K562 (cell line): ENCODE results near the gene FYB1. TPM values are rescaled to one million over a fixed set of nuclear protein-coding genes. Genes with fewer than 3 reads are reported as not detected.

Experiments used
- BRD9 ChIP-seq: fragments of 450-650 bp; IDR thresholded peaks from 2 replicates; pipeline ENCODE4 v1.6.1; 2018; ENCODE audit warnings: low read depth; ENCODE audit not compliant: partially characterized antibody
- CHAMP1 ChIP-seq: fragments of 450-650 bp; IDR thresholded peaks from 2 replicates; pipeline ENCODE4 v1.6.1; 2016; ENCODE audit warnings: mild to moderate bottlenecking
- HDGF ChIP-seq: fragments of 450-650 bp; IDR thresholded peaks from 2 replicates; pipeline ENCODE4 v1.6.1; 2016
- IRF9 ChIP-seq: fragments of 450-650 bp; IDR thresholded peaks from 2 replicates; pipeline ENCODE4 v1.6.1; 2016; ENCODE audit warnings: missing biosample characterization, missing genetic modification characterization
- MIER1 ChIP-seq: fragments of 450-650 bp; IDR thresholded peaks from 2 replicates; pipeline ENCODE4 v1.6.1; 2016; ENCODE audit warnings: antibody characterized with exemption, mild to moderate bottlenecking, low read depth
- NR1H2 ChIP-seq: sonication (generic); formaldehyde crosslinking; IDR thresholded peaks from 2 replicates; pipeline ENCODE4 v1.4.0; 2020; ENCODE audit warnings: mild to moderate bottlenecking, missing genetic modification reagents
- SIN3B ChIP-seq: fragments of 450-650 bp; IDR thresholded peaks from 2 replicates; pipeline ENCODE4 v1.6.1; 2017; ENCODE audit warnings: low read depth, mild to moderate bottlenecking, moderate library complexity
- SMARCA4 ChIP-seq: fragments of 450-650 bp; IDR thresholded peaks from 2 replicates; pipeline ENCODE4 v1.6.1; 2016
- SNIP1 ChIP-seq: fragments of 450-650 bp; IDR thresholded peaks from 2 replicates; pipeline ENCODE4 v1.7.1; 2017; ENCODE audit warnings: low read depth, mild to moderate bottlenecking
- YBX1 ChIP-seq: fragments of 450-650 bp; IDR thresholded peaks from 2 replicates; pipeline ENCODE4 v1.7.1; 2016; ENCODE audit warnings: mild to moderate bottlenecking
- ZNF316 ChIP-seq: fragments of 450-650 bp; IDR thresholded peaks from 2 replicates; pipeline ENCODE4 v1.6.1; 2016
- polyA plus RNA-seq, 8 experiments: library from polyadenylated mRNA; depleted of rRNA in 4 of 8; stranded (reverse) in 5 of 8; unstranded in 3 of 8; fragments of >200 nt; fragmentation: Nextera tagmentation in 2 of 8; fragmentation: Illumina TruSeq in 1 of 8; extraction: Ambion mirVana in 2 of 8; extraction: Trizol in 1 of 8; gene quantifications; 2 replicates each; pipeline versions ENCODE4 v1.2.1 to v1.2.3, GENCODE V29; 2011 to 2014; ENCODE audit warnings: inconsistent platforms in 1 of 8, missing spikeins in 1 of 8
- total RNA-seq, 7 experiments: library from RNA; depleted of rRNA in 6 of 7; stranded (reverse); fragments of >200 nt in 6 of 7; fragmentation: Illumina TruSeq in 2 of 7; extraction: Trizol in 2 of 7; gene quantifications; 2 replicates each; pipeline versions ENCODE4 v1.2.1 to v1.2.3, GENCODE V29; 2011 to 2021; ENCODE audit warnings: low replicate concordance in 1 of 7
- TF ChIP-seq, protein P1 (sequence below): sonication (generic); formaldehyde crosslinking; IDR thresholded peaks from 2 replicates; pipeline ENCODE4 v1.8.1; 2023; ENCODE audit warnings: mild to moderate bottlenecking, missing genetic modification reagents
- TF ChIP-seq, protein P2 (sequence below), 2 experiments: fragments of 450-650 bp; IDR thresholded peaks; 2 replicates each; pipeline ENCODE4 v1.6.1; 2016
- TF ChIP-seq, protein P3 (sequence below), 2 experiments: fragments of 450-650 bp; IDR thresholded peaks; 2 replicates each; pipeline ENCODE4 v1.6.1; 2018; ENCODE audit warnings: mild to moderate bottlenecking in 2 of 2, low read depth in 1 of 2; ENCODE audit not compliant: partially characterized antibody in 2 of 2
- TF ChIP-seq, protein P4 (sequence below): fragments of 250-450 bp; sonication (Bioruptor Pico); IDR thresholded peaks from 2 replicates; pipeline ENCODE4 v1.4.0; 2020; ENCODE audit warnings: borderline replicate concordance

FYB1 gene
- total and polyA plus RNA-seq, 9 of the 15 experiments (the other 6 are each of a cell fraction or from before 2014, with no cell fraction given) = 4.7 to 31.5 (median 9.7) TPM

- TF ChIP-seq, protein P1, sequence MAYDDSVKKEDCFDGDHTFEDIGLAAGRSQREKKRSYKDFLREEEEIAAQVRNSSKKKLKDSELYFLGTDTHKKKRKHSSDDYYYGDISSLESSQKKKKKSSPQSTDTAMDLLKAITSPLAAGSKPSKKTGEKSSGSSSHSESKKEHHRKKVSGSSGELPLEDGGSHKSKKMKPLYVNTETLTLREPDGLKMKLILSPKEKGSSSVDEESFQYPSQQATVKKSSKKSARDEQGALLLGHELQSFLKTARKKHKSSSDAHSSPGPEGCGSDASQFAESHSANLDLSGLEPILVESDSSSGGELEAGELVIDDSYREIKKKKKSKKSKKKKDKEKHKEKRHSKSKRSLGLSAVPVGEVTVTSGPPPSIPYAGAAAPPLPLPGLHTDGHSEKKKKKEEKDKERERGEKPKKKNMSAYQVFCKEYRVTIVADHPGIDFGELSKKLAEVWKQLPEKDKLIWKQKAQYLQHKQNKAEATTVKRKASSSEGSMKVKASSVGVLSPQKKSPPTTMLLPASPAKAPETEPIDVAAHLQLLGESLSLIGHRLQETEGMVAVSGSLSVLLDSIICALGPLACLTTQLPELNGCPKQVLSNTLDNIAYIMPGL = no peak
- TF ChIP-seq SIN3B (no peak), SMARCA4 (peak; percentile 53; the same call in 1 of the 2 replicates), BRD9 (peak; percentile 58), YBX1 (no peak), SNIP1 (no peak), IRF9 (no peak), ZNF316 (no peak), MIER1 (no peak), NR1H2 (CRISPR knock-in tag) (no peak), CHAMP1 (no peak), HDGF (peak; percentile 77; the same call in 1 of the 2 replicates)
- TF ChIP-seq, protein P2, sequence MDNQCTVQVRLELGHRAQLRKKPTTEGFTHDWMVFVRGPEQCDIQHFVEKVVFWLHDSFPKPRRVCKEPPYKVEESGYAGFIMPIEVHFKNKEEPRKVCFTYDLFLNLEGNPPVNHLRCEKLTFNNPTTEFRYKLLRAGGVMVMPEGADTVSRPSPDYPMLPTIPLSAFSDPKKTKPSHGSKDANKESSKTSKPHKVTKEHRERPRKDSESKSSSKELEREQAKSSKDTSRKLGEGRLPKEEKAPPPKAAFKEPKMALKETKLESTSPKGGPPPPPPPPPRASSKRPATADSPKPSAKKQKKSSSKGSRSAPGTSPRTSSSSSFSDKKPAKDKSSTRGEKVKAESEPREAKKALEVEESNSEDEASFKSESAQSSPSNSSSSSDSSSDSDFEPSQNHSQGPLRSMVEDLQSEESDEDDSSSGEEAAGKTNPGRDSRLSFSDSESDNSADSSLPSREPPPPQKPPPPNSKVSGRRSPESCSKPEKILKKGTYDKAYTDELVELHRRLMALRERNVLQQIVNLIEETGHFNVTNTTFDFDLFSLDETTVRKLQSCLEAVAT (IDR thresholded peaks at IDR 0.05) = peak in 1 of 2 experiments; percentile 82; a peak in 2 of 4 replicates
- TF ChIP-seq, protein P3, sequence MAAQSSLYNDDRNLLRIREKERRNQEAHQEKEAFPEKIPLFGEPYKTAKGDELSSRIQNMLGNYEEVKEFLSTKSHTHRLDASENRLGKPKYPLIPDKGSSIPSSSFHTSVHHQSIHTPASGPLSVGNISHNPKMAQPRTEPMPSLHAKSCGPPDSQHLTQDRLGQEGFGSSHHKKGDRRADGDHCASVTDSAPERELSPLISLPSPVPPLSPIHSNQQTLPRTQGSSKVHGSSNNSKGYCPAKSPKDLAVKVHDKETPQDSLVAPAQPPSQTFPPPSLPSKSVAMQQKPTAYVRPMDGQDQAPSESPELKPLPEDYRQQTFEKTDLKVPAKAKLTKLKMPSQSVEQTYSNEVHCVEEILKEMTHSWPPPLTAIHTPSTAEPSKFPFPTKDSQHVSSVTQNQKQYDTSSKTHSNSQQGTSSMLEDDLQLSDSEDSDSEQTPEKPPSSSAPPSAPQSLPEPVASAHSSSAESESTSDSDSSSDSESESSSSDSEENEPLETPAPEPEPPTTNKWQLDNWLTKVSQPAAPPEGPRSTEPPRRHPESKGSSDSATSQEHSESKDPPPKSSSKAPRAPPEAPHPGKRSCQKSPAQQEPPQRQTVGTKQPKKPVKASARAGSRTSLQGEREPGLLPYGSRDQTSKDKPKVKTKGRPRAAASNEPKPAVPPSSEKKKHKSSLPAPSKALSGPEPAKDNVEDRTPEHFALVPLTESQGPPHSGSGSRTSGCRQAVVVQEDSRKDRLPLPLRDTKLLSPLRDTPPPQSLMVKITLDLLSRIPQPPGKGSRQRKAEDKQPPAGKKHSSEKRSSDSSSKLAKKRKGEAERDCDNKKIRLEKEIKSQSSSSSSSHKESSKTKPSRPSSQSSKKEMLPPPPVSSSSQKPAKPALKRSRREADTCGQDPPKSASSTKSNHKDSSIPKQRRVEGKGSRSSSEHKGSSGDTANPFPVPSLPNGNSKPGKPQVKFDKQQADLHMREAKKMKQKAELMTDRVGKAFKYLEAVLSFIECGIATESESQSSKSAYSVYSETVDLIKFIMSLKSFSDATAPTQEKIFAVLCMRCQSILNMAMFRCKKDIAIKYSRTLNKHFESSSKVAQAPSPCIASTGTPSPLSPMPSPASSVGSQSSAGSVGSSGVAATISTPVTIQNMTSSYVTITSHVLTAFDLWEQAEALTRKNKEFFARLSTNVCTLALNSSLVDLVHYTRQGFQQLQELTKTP (IDR thresholded peaks at IDR 0.05; ENCODE audit: low read depth in 1 of 2, partially characterized antibody in 2 of 2) = peak; percentile 41
- TF ChIP-seq, protein P4, sequence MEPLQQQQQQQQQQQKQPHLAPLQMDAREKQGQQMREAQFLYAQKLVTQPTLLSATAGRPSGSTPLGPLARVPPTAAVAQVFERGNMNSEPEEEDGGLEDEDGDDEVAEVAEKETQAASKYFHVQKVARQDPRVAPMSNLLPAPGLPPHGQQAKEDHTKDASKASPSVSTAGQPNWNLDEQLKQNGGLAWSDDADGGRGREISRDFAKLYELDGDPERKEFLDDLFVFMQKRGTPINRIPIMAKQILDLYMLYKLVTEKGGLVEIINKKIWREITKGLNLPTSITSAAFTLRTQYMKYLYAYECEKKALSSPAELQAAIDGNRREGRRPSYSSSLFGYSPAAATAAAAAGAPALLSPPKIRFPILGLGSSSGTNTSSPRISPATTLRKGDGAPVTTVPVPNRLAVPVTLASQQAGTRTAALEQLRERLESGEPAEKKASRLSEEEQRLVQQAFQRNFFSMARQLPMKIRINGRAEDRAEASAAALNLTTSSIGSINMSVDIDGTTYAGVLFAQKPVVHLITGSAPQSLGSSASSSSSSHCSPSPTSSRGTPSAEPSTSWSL (CRISPR knock-in tag) = no peak
Measured at GRCh38 chr5:39072925-39073766, 146.2 kb downstream of the FYB1 start (continued).
